Measurements from ENCODE around the gene PEX13.

- TF ChIP-seq YY1 (IDR thresholded peaks at IDR 0.05; ENCODE audit: insufficient read depth, insufficient read length) (no peak), ZNF274 (IDR thresholded peaks at IDR 0.05; ENCODE audit: low read depth, low read length) (no peak), SUZ12 (IDR thresholded peaks at IDR 0.05; ENCODE audit: extremely low read depth, insufficient read depth, insufficient read length) (no peak)
Measured at GRCh38 chr2:60976256-60976850, 41.2 kb upstream of the PEX13 start.

All from NT2/D1 (cell line).